Fibroblast of the conjunctiva (primary cell): ENCODE measurements around the gene VARS1.

ENCODE experiments used
- DNase-seq: peaks from one replicate; pipeline ENCODE4 v3.0.0-alpha.2; 2010; ENCODE audit warnings: low read depth

Gene VARS1

GRCh38 chr6:31771992-31772358, 23.6 kb downstream of the VARS1 start:
- no peak for DNase-seq

GRCh38 chr6:31770860-31771259, 24.7 kb downstream of the VARS1 start:
- DNase-seq = no peak

- DNase-seq = no peak
Observed at GRCh38 chr6:31769684-31770371, 25.7 kb downstream of the VARS1 start.

GRCh38 chr6:31768363-31769257, 26.9 kb downstream of the VARS1 start:
- DNase-seq = no peak

GRCh38 chr6:31767096-31767645, 28.4 kb downstream of the VARS1 start:
- DNase-seq = no peak

GRCh38 chr6:31765910-31766794, 29.4 kb downstream of the VARS1 start:
- DNase-seq = no peak

- no peak for DNase-seq
Observed at GRCh38 chr6:31765559-31765909, 30.0 kb downstream of the VARS1 start.

GRCh38 chr6:31764198-31764597, 31.4 kb downstream of the VARS1 start:
- DNase-seq = no peak

- no peak for DNase-seq
Observed at GRCh38 chr6:31763619-31763940, 32.0 kb downstream of the VARS1 start.

GRCh38 chr6:31762878-31763618, 32.5 kb downstream of the VARS1 start:
- DNase-seq = no peak

GRCh38 chr6:31762356-31762755, 33.2 kb downstream of the VARS1 start, which contains the start of gene SAPCD1:
TSS of gene SAPCD1 (plus strand) at chr6:31762656. CDS start at chr6:31763055, 399 bp downstream.
- DNase-seq = no peak

- DNase-seq = no peak
Observed at GRCh38 chr6:31761343-31761742, 34.2 kb downstream of the VARS1 start.

- DNase-seq = no peak
Observed at GRCh38 chr6:31760790-31761189, 34.8 kb downstream of the VARS1 start.

GRCh38 chr6:31758281-31758680, 37.3 kb downstream of the VARS1 start:
- DNase-seq = no peak

- DNase-seq = no peak
Observed at GRCh38 chr6:31752739-31753319, 42.7 kb downstream of the VARS1 start.

- DNase-seq = no peak
Observed at GRCh38 chr6:31750411-31751022, 45.0 kb downstream of the VARS1 start.

- no peak for DNase-seq
Observed at GRCh38 chr6:31749301-31750036, 46.1 kb downstream of the VARS1 start.
